Regular cardiac myocyte (primary cell): ENCODE results near the gene AUP1. TPM values are rescaled to one million over a fixed set of nuclear protein-coding genes. Genes with fewer than 3 reads are reported as not detected.

Experiments used
- total RNA-seq: library from RNA; depleted of rRNA; stranded (reverse); fragments of >200 nt; gene quantifications from 2 replicates; pipeline ENCODE4 v1.2.3, GENCODE V29; 2014

AUP1 gene
- total RNA-seq, result 104 and 110 TPM in 2 replicates

GRCh38 chr2:74529357-74530238 is at the start of gene AUP1, which contains the start of gene HTRA2:
TSS of gene AUP1 (minus strand) at chr2:74529706. CDS start at chr2:74529629, 77 bp downstream.
TSS of gene HTRA2 (plus strand) at chr2:74529933. CDS start at chr2:74530007, 74 bp downstream.

GRCh38 chr2:74553892-74554819 is 24.6 kb upstream of the AUP1 start, which contains the start of the genes DOK1 and LOXL3:
TSS of gene DOK1 (plus strand) at chr2:74554720. CDS start at chr2:74554755, 35 bp downstream.
TSS of gene LOXL3 (minus strand) at chr2:74553942. CDS start at chr2:74552634, 1,308 bp downstream.

GRCh38 chr2:74525717-74526648 is 3.5 kb downstream of the AUP1 start, which contains the start of gene DQX1:
TSS of gene DQX1 (minus strand) at chr2:74526231. CDS start at chr2:74525729, 502 bp downstream.

GRCh38 chr2:74514368-74515270 is 14.9 kb downstream of the AUP1 start, which contains the start of gene TLX2:
TSS of gene TLX2 (plus strand) at chr2:74514450. CDS start at chr2:74514807, 357 bp downstream.

GRCh38 chr2:74507145-74507925 is 22.2 kb downstream of the AUP1 start, which contains the start of gene PCGF1:
TSS of gene PCGF1 (minus strand) at chr2:74507695. CDS start at chr2:74507668, 27 bp downstream.

GRCh38 chr2:74499267-74499939 is 30.1 kb downstream of the AUP1 start, which contains the start of gene LBX2:
TSS of gene LBX2 (minus strand) at chr2:74499603. CDS start at chr2:74499537, 66 bp downstream.

GRCh38 chr2:74482801-74483674 is 46.5 kb downstream of the AUP1 start, which contains the start of the genes CCDC142 and TTC31:
TSS of gene CCDC142 (minus strand) at chr2:74482998. CDS start at chr2:74482837, 161 bp downstream.
TSS of gene TTC31 (plus strand) at chr2:74483081. CDS start at chr2:74483096, 15 bp downstream.

Other genes with a start within 250 kb of the AUP1 start
- gene SLC4A5, start 186.3 kb downstream of the AUP1 start, total RNA-seq, result under 0.01 TPM in 1 of 2 replicates, not detected in the other
- 202 and 203 TPM in 2 replicates for gene DCTN1, start 149.4 kb downstream of the AUP1 start, total RNA-seq
- gene C2orf81, start 108.1 kb downstream of the AUP1 start, total RNA-seq, result 0.58 and 1.1 TPM in 2 replicates
- 38.6 and 76.1 TPM in 2 replicates for gene WDR54, start 108.0 kb downstream of the AUP1 start, total RNA-seq
- 10.2 and 13.5 TPM in 2 replicates for gene RTKN, start 87.8 kb downstream of the AUP1 start, total RNA-seq
- gene INO80B, start 74.6 kb downstream of the AUP1 start, total RNA-seq, result 7.1 and 16.3 TPM in 2 replicates
- gene WBP1, start 71.3 kb downstream of the AUP1 start, total RNA-seq, result 39.1 and 58.9 TPM in 2 replicates
- gene MOGS, start 64.3 kb downstream of the AUP1 start, total RNA-seq, result 65.7 and 82.4 TPM in 2 replicates
- gene MRPL53, start 57.0 kb downstream of the AUP1 start, total RNA-seq, result 37.5 and 47.0 TPM in 2 replicates
- 18.0 and 22.3 TPM in 2 replicates for gene CCDC142, start 46.7 kb downstream of the AUP1 start, total RNA-seq
- 10.7 and 14.6 TPM in 2 replicates for gene TTC31, start 46.6 kb downstream of the AUP1 start, total RNA-seq
- 2.1 and 2.8 TPM in 2 replicates for gene LBX2, start 30.1 kb downstream of the AUP1 start, total RNA-seq
- gene PCGF1, start 22.0 kb downstream of the AUP1 start, total RNA-seq, result 20.3 and 25.9 TPM in 2 replicates
- gene TLX2, start 15.3 kb downstream of the AUP1 start, total RNA-seq, result under 0.01 TPM in 1 of 2 replicates, not detected in the other
- gene DQX1, start 3.5 kb downstream of the AUP1 start, total RNA-seq, result not detected in 2 replicates
- 44.8 and 51.2 TPM in 2 replicates for gene HTRA2, start 227 bp upstream of the AUP1 start, total RNA-seq
- 147 and 384 TPM in 2 replicates for gene LOXL3, start 24.2 kb upstream of the AUP1 start, total RNA-seq
- 74.6 and 108 TPM in 2 replicates for gene DOK1, start 25.0 kb upstream of the AUP1 start, total RNA-seq
- under 0.01 and 0.19 TPM in 2 replicates for gene M1AP, start 118.6 kb upstream of the AUP1 start, total RNA-seq
- gene SEMA4F, start 124.5 kb upstream of the AUP1 start, total RNA-seq, result 8.1 and 12.4 TPM in 2 replicates